Stimulated activated CD8-positive, alpha-beta memory T cell treated with anti-CD3 and anti-CD28 coated beads, Interleukin-2, amount 100 ng/mL, for 1 hour (primary cell): ENCODE data around the gene MACROH2A2.
"Not testable (repeated sequence)": the region's sequence is repeated elsewhere in the genome, so short reads cannot be mapped to it uniquely, and the experiment has no call there.

Source experiments
- DNase-seq, 2 donors: peaks; one replicate each; pipeline ENCODE4 v3.0.0-alpha.2; 2020; ENCODE audit warnings: low read depth in 2 of 2

MACROH2A2 gene

GRCh38 chr10:70101068-70101562, 48.5 kb downstream of the MACROH2A2 start:
- DNase-seq, result not testable (repeated sequence)

- no peak for DNase-seq
These were observed 49.0 kb downstream of the MACROH2A2 start for GRCh38 chr10:70101668-70102067.

- no peak for DNase-seq
These were observed 54.5 kb downstream of the MACROH2A2 start for GRCh38 chr10:70106958-70107791.

GRCh38 chr10:70109064-70109729, 56.6 kb downstream of the MACROH2A2 start:
- no peak for DNase-seq

GRCh38 chr10:70111496-70111895, 58.9 kb downstream of the MACROH2A2 start:
- no peak for DNase-seq

GRCh38 chr10:70112071-70112470, 59.4 kb downstream of the MACROH2A2 start:
- no peak for DNase-seq

- DNase-seq, result no peak
These were observed 62.3 kb downstream of the MACROH2A2 start for GRCh38 chr10:70114902-70115301.

- DNase-seq, result peak; percentile 27 to 39
These were observed 63.5 kb downstream of the MACROH2A2 start for GRCh38 chr10:70115948-70116682.

GRCh38 chr10:70117646-70118045, 65.0 kb downstream of the MACROH2A2 start:
- DNase-seq, result no peak

GRCh38 chr10:70118196-70118595, 65.5 kb downstream of the MACROH2A2 start:
- no peak for DNase-seq

- DNase-seq, result no peak
These were observed 66.6 kb downstream of the MACROH2A2 start for GRCh38 chr10:70119197-70119596.

GRCh38 chr10:70119623-70120022, 67.0 kb downstream of the MACROH2A2 start:
- DNase-seq, result no peak

GRCh38 chr10:70120417-70120816, 67.8 kb downstream of the MACROH2A2 start:
- no peak for DNase-seq

GRCh38 chr10:70121281-70121949, 68.8 kb downstream of the MACROH2A2 start:
- DNase-seq, result no peak

GRCh38 chr10:70122742-70123141, 70.1 kb downstream of the MACROH2A2 start:
- DNase-seq, result no peak

GRCh38 chr10:70123166-70123565, 70.5 kb downstream of the MACROH2A2 start:
- not testable (repeated sequence) for DNase-seq

- no peak for DNase-seq
These were observed 71.2 kb downstream of the MACROH2A2 start for GRCh38 chr10:70123817-70124216.

GRCh38 chr10:70124415-70124814, 71.8 kb downstream of the MACROH2A2 start:
- DNase-seq, result no peak

- DNase-seq, result no peak
These were observed 72.3 kb downstream of the MACROH2A2 start for GRCh38 chr10:70124918-70125317.

GRCh38 chr10:70125918-70126552, 73.4 kb downstream of the MACROH2A2 start:
- DNase-seq, result no peak

- no peak for DNase-seq
These were observed 74.2 kb downstream of the MACROH2A2 start for GRCh38 chr10:70126700-70127395.
